SH-SY5Y (cell line): ENCODE measurements around the gene IGF2BP3.

Source experiments
- GATA2 ChIP-seq: IDR thresholded peaks from 2 replicates; pipeline ENCODE4 v1.6.1; 2011; ENCODE audit warnings: mild to moderate bottlenecking, low read depth, low read length
- GATA3 ChIP-seq: IDR thresholded peaks from 2 replicates; pipeline ENCODE4 v1.6.1; 2011; ENCODE audit warnings: low read depth, mild to moderate bottlenecking, low read length, moderate library complexity

GRCh38 chr7:23276376-23276775 is 193.9 kb downstream of the IGF2BP3 start:
- TF ChIP-seq GATA2 (no peak), GATA3 (no peak)
